SKM-1 (cell line): ENCODE measurements around the gene FOXO6.

Experiments
- DNase-seq: peaks from one replicate; lab custom pipeline; 2025; ENCODE audit not compliant: unreplicated experiment; lab: John Stamatoyannopoulos, UW

FOXO6 gene

DNA sequence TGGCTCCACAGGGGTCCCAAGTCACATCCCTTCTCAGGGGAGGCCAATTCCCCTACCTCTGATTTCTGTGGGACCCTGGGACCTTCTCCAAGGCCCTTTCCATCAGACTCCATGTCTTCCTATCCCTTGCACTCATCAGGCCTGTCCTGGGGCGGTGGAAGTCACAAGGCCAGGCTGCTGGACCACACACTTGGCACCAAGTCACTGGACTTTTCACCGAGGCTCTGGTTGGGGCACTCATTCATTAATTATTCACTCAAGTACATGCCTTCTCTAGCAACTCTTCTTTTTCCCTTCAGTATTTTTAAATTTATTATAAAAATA, 11.2 kb upstream of the FOXO6 start:
- DNase-seq: no peak

DNA sequence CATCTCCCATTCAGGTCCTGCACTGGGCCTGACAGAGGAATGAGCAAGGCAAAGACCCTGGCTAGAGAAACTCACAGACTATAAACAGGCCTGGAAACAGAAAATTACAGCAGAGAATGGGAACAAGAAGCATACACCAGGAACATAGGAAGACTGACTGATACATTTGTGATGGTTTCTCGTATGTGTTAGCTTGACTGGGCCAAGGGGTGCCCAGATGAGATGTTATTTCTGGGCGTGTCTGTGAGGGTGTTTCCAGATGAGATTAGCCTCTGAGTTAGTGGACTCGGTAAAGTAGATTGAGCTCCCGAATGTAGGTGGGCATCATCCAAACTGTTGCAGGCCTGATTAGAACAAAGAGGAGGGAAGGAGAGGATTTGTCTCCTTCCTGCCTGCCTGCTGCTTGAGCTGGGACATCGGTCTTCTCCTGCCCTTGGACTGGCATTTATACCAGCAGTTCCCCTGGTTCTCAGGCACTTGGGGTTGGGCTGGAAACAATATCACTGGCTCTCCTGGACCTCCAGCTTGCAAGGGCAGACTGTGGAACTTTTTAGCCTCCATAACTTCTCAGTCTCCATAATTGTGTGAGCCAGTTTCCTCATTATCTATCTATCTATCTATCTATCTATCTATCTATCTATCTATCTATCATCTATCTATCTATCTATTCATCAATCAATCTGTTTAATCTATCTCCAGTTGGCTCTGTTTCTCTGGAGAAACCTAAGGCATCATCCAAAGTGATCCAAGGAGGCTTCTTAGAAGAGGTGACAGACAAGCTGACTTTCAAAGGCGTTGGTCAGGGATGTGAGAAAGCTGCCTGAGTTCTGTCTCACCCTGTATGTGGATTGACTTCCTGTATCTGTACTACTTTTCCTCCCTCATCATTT, 9.7 kb upstream of the FOXO6 start:
- DNase-seq: no peak

DNA sequence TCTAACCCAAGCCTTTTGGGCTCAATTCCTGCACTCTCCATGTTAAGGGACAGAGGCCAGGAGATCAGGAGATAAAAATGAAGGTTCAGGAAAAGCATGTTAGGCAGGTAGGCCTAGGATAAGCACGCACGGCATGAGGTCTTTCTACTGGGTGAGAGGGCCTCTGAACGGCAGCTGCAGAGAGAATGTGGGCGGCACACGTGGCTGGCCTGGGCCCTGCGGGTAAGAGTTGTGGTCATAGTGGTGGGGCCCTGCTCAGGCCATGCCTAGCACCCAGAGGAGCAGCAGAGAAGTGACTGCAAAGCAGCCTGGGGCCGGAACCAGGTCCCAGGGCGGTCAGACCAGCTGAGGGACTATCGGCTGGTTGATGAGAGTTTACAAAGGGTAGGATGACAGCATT, 7.5 kb upstream of the FOXO6 start:
- peak; percentile 89 for DNase-seq

GRCh38 chr1:41354956-41355355, 6.3 kb upstream of the FOXO6 start:
- no peak for DNase-seq

- no peak for DNase-seq
These were observed 5.9 kb upstream of the FOXO6 start for GRCh38 chr1:41355356-41355755.

GRCh38 chr1:41355761-41356160, 5.5 kb upstream of the FOXO6 start:
- DNase-seq: no peak

DNA sequence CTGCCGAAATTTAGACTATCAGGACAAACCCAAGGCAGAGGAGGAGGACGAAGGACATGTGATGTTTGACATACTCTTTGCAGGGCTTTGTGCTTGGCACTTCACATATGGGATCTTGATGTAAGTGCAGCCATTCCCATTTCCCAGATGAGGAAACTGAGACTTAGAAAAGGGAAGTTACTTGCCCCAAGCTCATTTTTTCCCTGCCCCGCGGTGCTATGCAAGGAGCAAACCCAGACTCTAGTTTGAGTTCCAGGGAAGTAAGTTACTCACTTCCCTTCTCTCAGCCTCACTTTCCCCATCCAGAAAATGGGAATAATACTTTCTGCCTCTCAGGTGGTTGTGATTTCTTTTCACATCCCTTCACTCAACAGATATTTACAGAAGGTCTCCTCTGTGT, 4.5 kb upstream of the FOXO6 start:
- no peak for DNase-seq

- DNase-seq: no peak
These were observed 3.7 kb upstream of the FOXO6 start for GRCh38 chr1:41357451-41358101.

- DNase-seq: no peak
These were observed 2.9 kb upstream of the FOXO6 start for GRCh38 chr1:41358131-41359021.

DNA sequence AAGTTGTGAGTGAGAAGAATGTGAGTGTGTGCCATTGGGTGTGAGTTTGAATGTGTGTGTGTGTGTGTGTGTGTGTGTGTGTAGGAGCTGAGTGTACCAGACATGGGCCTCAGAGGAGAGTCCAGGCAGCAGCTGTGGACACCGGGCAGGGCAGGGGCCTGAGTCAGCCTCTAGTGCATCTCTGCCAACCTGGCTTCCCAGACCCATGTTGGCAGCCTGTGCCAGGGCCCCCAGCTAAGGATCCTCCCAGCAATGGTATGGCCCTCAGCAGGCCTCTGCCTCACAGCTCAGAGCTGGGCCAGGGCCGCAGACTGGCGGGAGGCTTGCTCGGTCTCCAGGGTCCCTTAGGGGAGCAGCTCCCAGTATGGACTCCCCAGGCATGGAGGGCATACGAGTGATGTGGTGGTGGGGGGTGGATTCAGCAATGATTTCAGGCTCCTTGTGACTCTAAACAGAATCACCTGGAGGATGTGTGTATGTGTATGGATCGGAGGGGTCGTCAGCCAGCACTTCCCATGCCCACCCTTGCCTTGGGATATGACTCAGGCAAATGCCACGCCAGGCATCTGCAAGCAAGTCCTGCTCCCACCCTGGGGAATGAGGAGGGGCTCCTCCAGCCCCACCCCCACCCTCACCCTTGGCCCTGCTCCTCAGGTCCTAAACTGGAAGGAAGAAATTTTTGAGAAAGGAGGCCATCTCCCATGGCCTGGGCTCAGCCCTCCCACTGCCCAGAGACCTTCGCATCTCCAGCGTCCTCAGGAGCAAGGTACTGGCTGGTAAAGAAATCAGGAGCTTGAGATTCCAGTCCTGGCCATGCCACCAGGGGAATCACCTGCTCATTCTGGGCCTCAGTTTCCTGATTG, 1.8 kb upstream of the FOXO6 start:
- DNase-seq: no peak

DNA sequence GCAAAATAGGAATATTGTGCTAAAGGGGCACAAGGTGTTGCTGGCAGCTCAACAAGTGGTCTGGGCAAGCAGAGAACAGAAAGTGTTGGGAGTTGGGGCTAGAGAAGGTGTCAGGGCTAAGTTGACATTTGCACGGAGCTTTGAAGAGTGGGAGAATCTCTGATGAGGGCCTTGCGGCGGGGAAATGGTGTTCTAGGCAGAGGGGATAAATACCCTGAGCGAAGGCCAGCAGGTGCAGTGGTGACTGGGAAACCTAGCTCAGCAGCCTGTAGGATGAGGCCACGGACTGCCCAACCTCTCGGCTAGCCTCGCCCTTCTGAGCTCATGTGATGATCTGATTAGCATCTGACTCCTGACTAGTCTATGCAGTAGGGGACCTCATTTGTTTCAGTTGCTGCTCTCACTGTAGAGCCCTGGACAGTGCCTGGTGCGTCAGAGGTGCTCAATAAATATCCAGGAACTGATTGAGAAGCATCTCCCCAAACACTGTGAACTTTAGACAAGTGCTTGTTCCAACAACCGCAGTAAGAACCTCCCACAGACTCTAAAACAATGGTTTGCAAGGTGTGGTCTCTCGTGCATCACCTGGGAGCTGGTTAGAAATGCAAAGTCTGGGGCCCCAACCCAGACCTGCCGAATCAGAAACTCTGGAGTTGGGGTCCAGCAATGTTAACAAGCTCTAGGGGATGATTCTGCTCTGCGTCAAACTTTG, 1.0 kb upstream of the FOXO6 start:
- no peak for DNase-seq

- DNase-seq: no peak
These were observed 492 bp downstream of the FOXO6 start for GRCh38 chr1:41361495-41362356.

DNA sequence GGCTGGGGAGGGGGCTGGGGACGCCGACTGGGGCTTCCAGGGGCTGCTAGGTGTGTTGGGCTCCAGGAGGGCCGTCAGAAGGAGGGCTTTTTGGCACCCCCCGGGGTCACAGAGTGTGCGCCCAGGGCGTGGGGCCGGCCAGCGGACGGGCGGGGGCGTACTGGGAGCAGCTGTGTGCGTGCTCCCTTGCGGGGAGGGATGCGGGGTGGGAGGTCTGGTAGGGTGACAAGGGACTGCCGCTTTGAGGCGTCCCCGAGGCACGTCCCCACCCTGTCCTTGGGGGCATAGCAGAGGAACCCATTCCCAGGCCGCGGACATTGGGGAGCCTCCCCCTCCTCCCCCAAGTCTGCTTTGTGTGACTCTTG, 1.1 kb downstream of the FOXO6 start:
- DNase-seq: no peak

DNA sequence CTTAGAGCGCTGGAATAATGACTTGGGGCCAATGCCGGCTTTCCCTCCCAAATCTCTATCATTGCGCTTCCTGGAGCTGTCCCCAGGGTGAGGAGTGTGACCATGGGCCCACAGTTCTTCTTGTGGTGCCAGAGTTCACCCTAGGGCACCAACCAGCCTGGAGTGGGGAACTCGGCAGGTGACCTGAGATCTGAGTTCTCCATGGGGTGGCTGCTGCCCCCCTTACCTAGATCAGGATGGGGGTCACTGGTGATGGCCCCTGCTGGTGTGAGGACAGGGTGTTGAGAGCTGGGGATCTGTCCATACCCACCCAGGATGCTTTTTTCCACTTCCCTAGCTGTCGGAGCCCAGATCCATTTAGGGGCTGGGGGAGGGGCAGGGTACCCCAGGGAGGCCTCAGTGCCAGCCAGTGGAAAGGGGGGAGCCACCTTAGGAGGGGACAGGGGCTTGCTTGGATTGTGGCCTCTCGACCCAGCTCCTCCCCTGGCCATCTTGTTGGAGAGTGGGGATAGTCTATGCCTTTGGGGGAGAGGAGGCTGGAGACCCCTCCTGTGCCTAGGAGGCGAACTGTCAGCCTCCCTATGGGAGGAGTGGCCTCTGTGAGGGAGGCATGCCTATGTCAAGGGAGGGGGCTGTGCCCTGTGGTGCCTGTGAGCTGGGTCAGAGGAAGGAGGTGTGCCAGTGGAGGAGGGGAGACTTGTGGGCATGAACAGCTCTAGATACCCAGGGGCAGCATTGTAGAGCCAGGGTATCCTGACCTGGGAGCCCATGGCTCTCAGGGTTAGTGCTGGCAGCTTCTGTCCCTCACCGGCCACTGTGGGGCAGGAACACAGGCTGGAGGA, 1.7 kb downstream of the FOXO6 start:
- DNase-seq: no peak

GRCh38 chr1:41363591-41364320, 2.5 kb downstream of the FOXO6 start:
- DNase-seq: no peak

- no peak for DNase-seq
These were observed 3.4 kb downstream of the FOXO6 start for GRCh38 chr1:41364442-41365319.

GRCh38 chr1:41365320-41365633, 4.0 kb downstream of the FOXO6 start:
- DNase-seq: no peak
